Fibroblast of villous mesenchyme (primary cell): ENCODE results near the gene KLF17. TPM values are rescaled to one million over a fixed set of nuclear protein-coding genes. Genes with fewer than 3 reads are reported as not detected.

Experiments used
- DNase-seq: peaks from one replicate; pipeline ENCODE4 v3.0.0-alpha.2; 2010; ENCODE audit warnings: low read depth
- H3K4me3 ChIP-seq: 2 replicates; pipeline ENCODE4 v1.5.1; 2011; ENCODE audit warnings: low read depth, mild to moderate bottlenecking, low read length
- CTCF ChIP-seq: IDR thresholded peaks from 2 replicates; pipeline ENCODE4 v1.5.1; 2012; ENCODE audit warnings: low read depth, mild to moderate bottlenecking, low read length; ENCODE audit not compliant: insufficient read depth
- small RNA-seq: library from RNA; depleted of rRNA; stranded (forward); fragments of <200 nt; gene quantifications from one replicate; pipeline ENCODE3, GENCODE V24; 2012
- total RNA-seq: library from RNA; depleted of rRNA; stranded (reverse); fragments of >200 nt; gene quantifications from 2 replicates; pipeline ENCODE4 v1.2.3, GENCODE V29; 2012

Gene KLF17
- total RNA-seq, 1 donor, result under 0.01 TPM

GRCh38 chr1:44170281-44170823 is 51.7 kb downstream of the KLF17 start:
- peak; percentile 25 for TF ChIP-seq CTCF
- no peak overlapping the region for H3K4me3 ChIP-seq
- DNase-seq, result peak; percentile 37

- H3K4me3 ChIP-seq, result no peak overlapping the region
- no peak for TF ChIP-seq CTCF
- DNase-seq, result no peak
Measured at GRCh38 chr1:44174630-44175029, 56.0 kb downstream of the KLF17 start.

Small RNAs within 50 kb of the gene (small RNA-seq; reads per million reads assigned to genes)
- gene AL035417.1, result not detected
- not detected for gene OOSP1P1
- gene RF00019, result not detected
- not detected for gene RN7SL479P

Other genes starting within 250 kb of the KLF17 start
- 0.86 TPM in 1 of 2 replicates, not detected in the other for gene ARTN, start 185.0 kb upstream of the KLF17 start, total RNA-seq
- 18.7 and 20.7 TPM in 2 replicates for gene IPO13, start 171.9 kb upstream of the KLF17 start, total RNA-seq
- gene DPH2, start 148.8 kb upstream of the KLF17 start, total RNA-seq, result 18.6 and 22.5 TPM in 2 replicates
- 76.0 and 104 TPM in 2 replicates for gene ATP6V0B, start 143.9 kb upstream of the KLF17 start, total RNA-seq
- gene B4GALT2, start 139.6 kb upstream of the KLF17 start, total RNA-seq, result 57.4 and 91.5 TPM in 2 replicates
- 3.5 and 4.7 TPM in 2 replicates for gene CCDC24, start 127.2 kb upstream of the KLF17 start, total RNA-seq
- gene SLC6A9, start 87.4 kb upstream of the KLF17 start, total RNA-seq, result 11.7 and 15.1 TPM in 2 replicates
- not detected in 2 replicates for gene KLF18, start 22.8 kb downstream of the KLF17 start, total RNA-seq
- gene DMAP1, start 94.7 kb downstream of the KLF17 start, total RNA-seq, result 14.7 and 19.0 TPM in 2 replicates
- 47.9 and 50.9 TPM in 2 replicates for gene ERI3, start 236.4 kb downstream of the KLF17 start, total RNA-seq